Neuron (in vitro differentiated cells): ENCODE data around the gene LRRC49.

Experiments
- H2AFZ ChIP-seq: one replicate; pipeline ENCODE4 v1.6.1; 2013; ENCODE audit warnings: low read depth, mild to moderate bottlenecking, inconsistent platforms, low read length, moderate library complexity
- H3K27me3 ChIP-seq: one replicate; pipeline ENCODE4 v1.6.1; 2013; ENCODE audit warnings: low read length; ENCODE audit not compliant: insufficient read depth
- H3K36me3 ChIP-seq: one replicate; pipeline ENCODE4 v1.6.1; 2013; ENCODE audit warnings: low read length; ENCODE audit not compliant: insufficient read depth
- H3K4me1 ChIP-seq: one replicate; pipeline ENCODE4 v1.6.1; 2013; ENCODE audit warnings: low read length; ENCODE audit not compliant: insufficient read depth
- H3K4me3 ChIP-seq: 2 replicates; pipeline ENCODE4 v1.5.1; 2013; ENCODE audit warnings: mild to moderate bottlenecking, low read length, moderate library complexity
- H3K9me3 ChIP-seq: one replicate; pipeline ENCODE4 v1.6.1; 2013; ENCODE audit warnings: low read length

The LRRC49 gene, protein sequence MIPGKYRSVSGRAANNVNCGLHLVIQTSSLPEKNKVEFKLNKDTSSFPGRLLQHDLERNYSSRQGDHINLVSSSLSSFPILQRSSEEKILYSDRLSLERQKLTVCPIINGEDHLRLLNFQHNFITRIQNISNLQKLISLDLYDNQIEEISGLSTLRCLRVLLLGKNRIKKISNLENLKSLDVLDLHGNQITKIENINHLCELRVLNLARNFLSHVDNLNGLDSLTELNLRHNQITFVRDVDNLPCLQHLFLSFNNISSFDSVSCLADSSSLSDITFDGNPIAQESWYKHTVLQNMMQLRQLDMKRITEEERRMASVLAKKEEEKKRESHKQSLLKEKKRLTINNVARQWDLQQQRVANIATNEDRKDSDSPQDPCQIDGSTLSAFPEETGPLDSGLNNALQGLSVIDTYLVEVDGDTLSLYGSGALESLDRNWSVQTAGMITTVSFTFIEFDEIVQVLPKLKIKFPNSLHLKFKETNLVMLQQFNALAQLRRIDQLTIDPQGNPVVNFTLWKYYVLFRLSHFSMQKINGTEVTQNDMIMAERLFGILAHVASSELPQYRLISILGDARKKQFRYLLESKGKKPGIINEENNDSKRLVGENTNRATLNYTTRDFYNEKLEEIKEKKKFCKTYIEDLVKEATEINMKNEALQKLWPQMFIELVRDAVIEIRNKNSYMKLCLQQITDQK

DNA sequence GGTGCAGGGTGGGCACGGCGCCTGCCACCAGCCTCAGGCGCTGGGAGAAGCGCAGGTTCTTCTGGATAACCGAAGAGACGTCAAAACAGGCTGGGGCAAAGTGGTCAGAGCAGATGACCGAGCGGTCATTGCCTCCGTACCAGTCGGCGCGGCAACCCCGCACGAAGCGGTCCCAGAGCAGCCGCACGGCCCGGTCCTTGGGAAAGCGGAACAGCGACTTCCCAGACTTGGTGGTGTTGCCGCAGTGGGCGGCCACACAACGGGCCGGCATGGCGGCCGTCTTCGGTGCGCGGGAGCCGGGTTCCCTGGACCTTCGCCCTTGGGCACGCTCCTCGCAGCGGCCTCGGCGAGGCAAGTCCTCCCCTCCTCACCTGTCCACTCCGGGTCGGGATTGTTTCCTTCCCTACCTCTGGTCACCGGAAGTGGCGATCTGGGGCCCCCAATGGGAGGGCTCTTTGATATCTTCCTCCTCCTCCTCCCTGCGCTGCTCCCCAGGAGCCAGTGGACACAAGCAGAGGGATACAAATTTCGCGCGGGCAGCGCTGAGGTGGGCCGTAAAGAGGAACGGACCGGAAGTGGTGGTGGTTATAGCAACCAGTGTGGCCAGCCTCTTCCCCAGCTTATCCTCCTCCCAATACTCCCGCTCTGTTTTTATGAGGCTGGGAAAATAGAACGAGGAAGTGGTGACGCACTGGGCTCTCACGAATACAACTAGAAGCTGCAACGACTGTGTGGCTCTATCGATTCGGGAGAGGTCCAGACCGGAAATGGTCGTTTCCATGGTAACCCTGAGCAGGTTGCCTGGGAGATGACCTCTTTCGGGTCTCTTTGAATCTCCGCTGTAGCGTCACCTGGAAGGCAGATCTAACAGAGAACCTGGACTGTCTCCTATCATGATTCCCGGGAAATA lies at the start of gene LRRC49, which contains the start of gene THAP10:
LRRC49 (plus strand) TSS at position 825 of the 910 bp plus-strand sequence; CDS start at position 894, 69 bp downstream.
THAP10 (minus strand) TSS at position 432 of the 910 bp plus-strand sequence; CDS start at position 271, 161 bp downstream.
- H3K9me3 ChIP-seq, result no peaks in the 10 kb centered on the region
- peak within 1 kb of the TSS; percentile 65 for H3K4me3 ChIP-seq
- peaks cover 18% of the 10 kb centered on the region for H3K4me1 ChIP-seq
- peak within 1 kb of the TSS; percentile 83 for H2AFZ ChIP-seq
- H3K27me3 ChIP-seq, result no peaks in the 10 kb centered on the region
- peaks cover 14% of the 10 kb centered on the region for H3K36me3 ChIP-seq

DNA sequence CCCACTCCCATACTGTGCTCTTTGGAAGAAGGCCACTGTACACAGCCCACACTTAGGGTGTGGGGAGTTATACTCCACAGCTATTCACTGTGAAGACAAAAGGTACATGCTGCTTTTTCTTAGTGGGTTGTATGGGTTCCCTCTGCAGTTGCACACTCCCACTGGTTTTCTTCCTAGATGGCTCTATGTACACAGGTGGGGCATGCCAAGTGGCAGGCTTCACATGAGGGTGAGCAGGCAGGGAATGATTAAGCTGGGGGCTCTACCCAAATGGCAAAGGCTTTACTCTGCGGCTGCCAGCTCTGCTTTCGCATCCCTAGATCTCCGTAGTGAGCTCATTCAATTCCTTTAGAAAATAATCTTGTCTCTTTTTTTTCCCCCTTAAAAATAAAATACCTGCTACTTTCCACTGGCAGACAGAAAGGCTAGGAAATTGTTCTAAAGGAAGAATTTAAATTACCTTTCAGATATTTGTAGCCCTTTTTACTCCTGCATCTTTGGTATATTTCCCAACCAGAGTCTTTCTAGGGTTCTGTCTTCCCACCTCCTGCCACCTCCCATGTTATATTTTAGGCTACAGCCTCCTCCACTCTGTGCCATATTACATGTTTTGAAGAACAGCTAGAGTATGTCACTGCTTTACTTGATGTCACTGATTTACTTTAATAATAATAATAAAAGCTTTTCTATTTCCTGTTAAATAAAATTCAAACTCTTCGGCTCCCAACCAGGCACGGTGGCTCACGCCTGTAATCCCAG lies 46.8 kb upstream of the LRRC49 start:
- Histone ChIP-seq H3K36me3 (peaks cover 6% of the 10 kb centered on the region), H3K9me3 (peaks cover 3% of the 10 kb centered on the region), H3K4me3 (no peak overlapping the region), H2AFZ (no peak overlapping the region), H3K27me3 (no peaks in the 10 kb centered on the region), H3K4me1 (no peaks in the 10 kb centered on the region)

DNA sequence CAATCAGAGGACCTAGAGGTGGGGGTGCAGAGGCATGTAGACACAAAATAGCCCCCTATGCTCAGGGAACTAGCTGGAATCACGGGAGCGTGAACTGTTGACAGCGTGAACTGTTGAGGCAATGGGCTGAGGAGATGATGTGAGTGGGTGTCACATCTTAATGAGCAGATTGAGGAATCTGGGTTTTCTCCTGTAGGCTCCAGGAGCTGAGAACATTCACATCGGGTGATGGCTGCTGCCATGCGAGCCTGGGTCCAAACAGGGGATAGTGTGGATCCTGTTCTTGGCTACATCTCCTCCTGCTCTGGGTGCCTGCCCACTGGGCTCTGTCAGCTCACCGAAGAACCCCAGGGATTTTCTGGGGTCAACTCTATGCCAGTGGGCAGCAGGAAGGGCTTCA lies 40.7 kb upstream of the LRRC49 start:
- H3K36me3 ChIP-seq, result peaks cover 12% of the 10 kb centered on the region
- no peak overlapping the region for H2AFZ ChIP-seq
- H3K4me1 ChIP-seq, result peaks cover 4% of the 10 kb centered on the region
- H3K4me3 ChIP-seq, result no peak overlapping the region
- no peaks in the 10 kb centered on the region for H3K27me3 ChIP-seq
- H3K9me3 ChIP-seq, result peaks cover 3% of the 10 kb centered on the region

DNA sequence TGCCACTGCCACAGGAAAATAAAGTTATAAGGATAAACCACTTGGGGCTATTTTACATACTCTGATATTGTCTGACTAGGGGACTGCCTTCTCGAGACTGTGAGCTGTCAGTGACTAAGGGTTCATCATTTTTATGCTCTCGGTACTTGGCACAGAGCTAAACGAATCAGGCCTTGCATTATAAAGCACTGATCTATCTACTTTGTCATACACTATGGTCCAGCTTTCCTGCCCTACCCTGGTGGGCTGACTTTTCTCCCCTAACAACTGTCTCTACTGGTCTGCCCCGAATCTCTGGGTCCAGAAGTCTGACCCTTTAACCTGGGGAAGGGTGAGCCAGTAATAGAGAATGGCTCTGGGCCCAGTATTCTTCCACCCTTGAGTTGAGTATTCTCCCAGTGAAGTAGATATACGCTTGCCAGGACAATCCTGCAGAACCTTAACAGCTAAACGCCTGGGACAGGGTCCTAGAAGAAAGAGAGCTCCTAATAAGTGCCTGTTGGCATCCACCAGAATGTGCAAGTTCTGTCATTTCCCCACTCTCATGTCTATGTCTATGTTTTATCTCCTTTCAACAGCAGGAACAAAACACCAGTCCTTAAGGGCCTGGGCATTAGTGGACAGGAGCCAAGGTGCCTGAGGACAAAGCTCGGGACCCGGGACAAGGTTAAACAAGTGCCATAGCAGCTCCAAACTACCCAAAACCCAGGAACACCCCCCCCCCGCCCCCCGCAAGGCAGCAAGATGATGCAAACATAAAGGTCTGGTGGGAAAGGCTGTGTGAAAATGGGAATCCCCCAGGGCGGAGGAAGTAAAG lies 39.9 kb upstream of the LRRC49 start:
- Histone ChIP-seq H3K9me3 (peaks cover 3% of the 10 kb centered on the region), H2AFZ (no peak overlapping the region), H3K27me3 (no peaks in the 10 kb centered on the region), H3K4me1 (peaks cover 4% of the 10 kb centered on the region), H3K36me3 (peaks cover 12% of the 10 kb centered on the region), H3K4me3 (peak overlapping the region; percentile 74)

DNA sequence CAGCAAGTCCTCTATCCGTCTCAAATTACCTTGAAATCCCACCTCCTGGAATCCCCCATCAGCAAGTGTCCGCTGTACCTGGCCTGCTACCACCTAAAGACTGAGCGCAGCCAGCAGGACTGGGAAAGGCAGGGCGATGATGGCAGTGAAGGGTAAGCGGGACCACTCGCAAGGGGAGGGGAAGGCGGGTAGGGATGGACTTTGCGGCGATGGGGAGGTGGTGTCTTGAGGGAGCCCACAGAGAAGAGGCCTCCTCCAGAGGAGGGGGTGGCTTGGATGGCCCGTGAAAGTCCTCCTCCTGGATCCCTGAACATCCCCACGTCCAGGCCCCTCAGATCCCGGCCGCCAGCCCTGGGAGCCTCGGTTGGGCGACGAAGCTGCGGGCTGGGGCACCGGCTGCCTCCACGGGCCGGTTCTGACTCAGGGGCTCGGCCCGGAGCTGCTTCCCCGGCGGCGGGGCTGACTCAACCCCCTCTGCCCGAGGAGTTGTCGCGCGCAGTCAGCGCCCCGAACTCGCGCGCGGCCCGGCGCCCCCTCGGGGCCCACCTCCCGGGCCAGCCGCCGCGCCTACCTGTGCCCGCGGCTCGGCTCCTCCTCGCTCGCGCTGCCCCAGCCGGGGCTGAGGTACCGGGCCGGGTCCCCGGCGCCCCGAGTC lies 39.2 kb upstream of the LRRC49 start:
- Histone ChIP-seq H3K4me1 (peaks cover 4% of the 10 kb centered on the region), H3K4me3 (peak overlapping the region; percentile 74), H3K9me3 (peaks cover 3% of the 10 kb centered on the region), H2AFZ (peak overlapping the region; percentile 66), H3K36me3 (peaks cover 12% of the 10 kb centered on the region), H3K27me3 (no peaks in the 10 kb centered on the region)

DNA sequence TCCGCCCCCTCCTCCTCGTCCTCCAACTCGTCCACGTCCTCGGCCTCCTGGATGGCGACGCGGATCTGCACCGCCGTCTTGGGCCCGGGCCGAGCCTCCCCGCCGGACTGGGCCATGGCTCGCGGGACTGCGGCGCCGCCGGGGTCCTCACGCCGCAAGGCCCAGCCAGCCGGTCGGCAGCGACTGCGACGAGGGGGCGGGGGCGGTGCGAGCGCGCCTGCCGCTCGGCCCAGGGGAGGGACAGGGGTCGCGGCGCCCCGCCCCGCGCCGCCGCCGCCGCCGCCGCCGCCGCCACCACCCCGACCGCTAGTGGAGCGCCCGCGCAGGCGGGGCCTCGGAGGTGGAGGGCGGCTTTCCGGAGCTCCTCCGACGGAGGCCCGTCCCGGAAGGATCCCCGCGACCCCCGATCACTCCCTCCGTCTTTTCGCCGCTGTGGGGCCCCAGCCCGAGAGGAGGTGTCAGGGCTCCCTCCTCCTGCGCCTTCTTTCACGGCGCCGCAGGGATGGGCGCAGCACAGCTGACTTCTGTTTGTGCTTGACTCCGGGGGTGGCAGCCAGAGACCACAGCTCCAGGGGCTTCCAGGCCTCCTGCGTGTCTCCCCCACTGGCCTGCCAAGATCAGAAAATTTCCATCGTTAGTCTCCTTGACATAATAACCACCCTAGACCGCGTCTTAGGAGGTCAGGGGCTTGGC lies 38.5 kb upstream of the LRRC49 start, which contains the start of gene LARP6:
LARP6 (minus strand) TSS at position 185 of the 693 bp plus-strand sequence; CDS start at position 116, 69 bp downstream.
- Histone ChIP-seq H3K27me3 (no peaks in the 10 kb centered on the region), H3K4me3 (peak within 1 kb of the TSS; percentile 74), H3K9me3 (peaks cover 3% of the 10 kb centered on the region), H2AFZ (peak within 1 kb of the TSS; percentile 97), H3K4me1 (peaks cover 4% of the 10 kb centered on the region), H3K36me3 (peaks cover 12% of the 10 kb centered on the region)

DNA sequence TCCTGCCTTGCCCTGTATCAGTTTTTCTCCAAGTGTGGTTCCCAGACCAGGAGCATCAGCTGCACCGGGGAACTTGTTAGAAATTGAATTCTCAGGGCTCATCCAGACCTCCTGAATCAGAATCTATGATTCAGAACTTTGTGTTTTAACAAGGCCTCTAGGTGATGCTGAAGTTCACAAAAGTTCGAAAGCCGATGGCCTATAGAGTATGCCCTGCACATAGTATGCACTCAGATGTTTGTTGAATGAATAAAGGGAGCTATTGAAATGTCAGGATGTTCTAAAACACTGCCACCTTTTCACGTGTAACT lies 38.0 kb upstream of the LRRC49 start:
- H3K4me1 ChIP-seq, result peaks cover 4% of the 10 kb centered on the region
- H3K27me3 ChIP-seq, result no peaks in the 10 kb centered on the region
- peak overlapping the region; percentile 97 for H2AFZ ChIP-seq
- peak overlapping the region; percentile 74 for H3K4me3 ChIP-seq
- peaks cover 3% of the 10 kb centered on the region for H3K9me3 ChIP-seq
- peaks cover 12% of the 10 kb centered on the region for H3K36me3 ChIP-seq

DNA sequence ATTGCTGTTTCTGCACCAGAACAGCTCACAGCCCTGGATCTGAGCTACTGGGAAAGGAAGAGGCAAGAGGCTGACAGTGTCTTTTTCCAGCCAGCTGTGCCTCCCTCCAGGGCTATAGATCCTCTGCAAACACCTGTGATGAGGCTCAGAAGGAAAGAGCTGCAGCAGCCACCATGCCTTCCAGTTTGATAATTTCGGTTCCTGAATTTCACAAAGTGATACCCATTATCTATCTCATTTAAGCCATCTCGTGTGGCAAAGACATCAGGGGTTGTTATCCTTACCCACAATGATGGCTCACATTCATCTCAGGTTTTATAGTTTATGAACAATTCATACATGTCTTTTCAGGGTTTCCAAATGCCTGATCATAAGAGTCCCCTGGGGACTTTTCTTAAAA lies 36.9 kb upstream of the LRRC49 start:
- no peaks in the 10 kb centered on the region for H3K27me3 ChIP-seq
- peaks cover 4% of the 10 kb centered on the region for H3K4me1 ChIP-seq
- peaks cover 6% of the 10 kb centered on the region for H3K36me3 ChIP-seq
- H3K9me3 ChIP-seq, result no peaks in the 10 kb centered on the region
- H3K4me3 ChIP-seq, result no peak overlapping the region
- no peak overlapping the region for H2AFZ ChIP-seq

DNA sequence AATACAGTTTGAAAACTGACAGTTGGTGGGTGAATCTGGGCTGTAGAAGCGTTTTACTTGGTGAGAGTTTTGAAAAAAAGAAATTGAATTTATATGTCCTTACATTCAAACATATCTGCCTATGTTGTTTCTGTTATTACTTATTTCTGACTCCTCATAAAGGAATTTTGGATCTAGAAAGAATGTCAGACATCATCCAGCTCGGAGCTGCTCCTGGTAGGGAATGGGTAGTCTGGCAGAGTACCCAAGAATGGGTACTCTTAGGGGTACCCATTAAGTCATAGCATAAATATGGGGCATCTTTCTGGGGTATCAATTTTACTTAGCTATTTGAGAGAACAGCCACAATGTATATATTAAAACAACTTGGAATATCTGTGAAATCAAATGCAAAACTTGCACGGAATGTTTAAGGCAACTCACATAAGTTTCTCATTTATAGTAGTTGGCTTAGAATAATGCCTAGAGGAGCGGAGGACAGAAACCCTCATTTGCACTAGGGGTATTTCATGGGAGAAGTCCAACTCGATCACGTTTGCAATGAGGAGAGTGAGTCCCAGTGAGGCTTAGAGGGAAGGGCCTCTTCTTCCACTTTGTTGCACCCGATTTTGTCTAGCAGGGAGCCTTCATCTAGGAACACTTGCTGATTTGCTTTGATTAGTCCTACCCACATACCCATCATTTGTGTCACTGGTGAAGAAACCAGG lies 36.3 kb upstream of the LRRC49 start:
- peaks cover 4% of the 10 kb centered on the region for H3K4me1 ChIP-seq
- no peak overlapping the region for H3K4me3 ChIP-seq

DNA sequence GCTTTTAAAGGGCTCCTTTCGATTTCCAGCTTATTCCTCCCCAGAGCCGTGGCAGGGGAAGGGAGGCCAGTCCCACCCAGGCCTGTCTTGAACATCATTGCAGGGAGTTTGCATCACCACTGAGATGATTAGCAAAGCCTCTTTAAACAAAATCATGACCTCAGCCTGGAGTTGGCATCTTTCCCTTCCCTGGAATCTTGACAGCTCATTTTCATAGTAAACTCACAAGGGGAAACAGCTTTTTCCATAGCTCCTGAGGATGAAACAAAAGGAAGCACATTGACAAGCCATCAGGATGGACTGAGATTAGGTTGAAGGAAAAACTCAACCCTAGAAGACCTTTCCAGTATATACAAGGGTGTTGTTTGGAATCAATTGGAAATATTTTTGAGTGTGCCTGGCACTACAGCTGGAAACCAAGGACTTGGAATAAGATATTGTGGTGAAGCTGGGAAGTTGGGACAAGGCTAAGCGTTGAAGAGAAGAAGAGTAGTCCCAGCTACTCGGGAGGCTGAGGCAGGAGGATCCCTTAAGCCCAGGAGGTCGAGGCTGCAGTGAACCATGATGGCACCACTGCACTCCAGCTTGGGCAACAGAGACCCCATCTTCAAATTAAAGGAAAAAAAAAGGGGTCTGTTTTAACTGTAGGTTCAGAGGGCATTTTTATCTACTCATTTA lies 35.6 kb upstream of the LRRC49 start:
- H2AFZ ChIP-seq, result no peak overlapping the region
- peaks cover 4% of the 10 kb centered on the region for H3K4me1 ChIP-seq
- H3K4me3 ChIP-seq, result no peak overlapping the region
- no peaks in the 10 kb centered on the region for H3K36me3 ChIP-seq
- no peaks in the 10 kb centered on the region for H3K27me3 ChIP-seq
- H3K9me3 ChIP-seq, result no peaks in the 10 kb centered on the region

More for the DNA sequence above, 36.3 kb upstream of the LRRC49 start:
- H2AFZ ChIP-seq, result no peak overlapping the region
- no peaks in the 10 kb centered on the region for H3K27me3 ChIP-seq
- no peaks in the 10 kb centered on the region for H3K9me3 ChIP-seq
- H3K36me3 ChIP-seq, result peaks cover 2% of the 10 kb centered on the region
